ENCODE measurements around the gene TMUB2.

TMUB2 gene

GRCh38 chr17:44202756-44203155, 16.0 kb downstream of the TMUB2 start:
- no peak for DNase-seq (ENCODE audit: low read depth in 2 of 2)

GRCh38 chr17:44203731-44204440, 17.1 kb downstream of the TMUB2 start:
- no peak for DNase-seq (ENCODE audit: low read depth in 2 of 2)

GRCh38 chr17:44204441-44204882, 17.7 kb downstream of the TMUB2 start:
- no peak for DNase-seq (ENCODE audit: low read depth in 2 of 2)

GRCh38 chr17:44205962-44206824, 19.4 kb downstream of the TMUB2 start:
- no peak for DNase-seq (ENCODE audit: low read depth in 2 of 2)

GRCh38 chr17:44206825-44207155, 20.0 kb downstream of the TMUB2 start:
- DNase-seq (ENCODE audit: low read depth in 2 of 2) = no peak

- DNase-seq (ENCODE audit: low read depth in 2 of 2) = no peak
Observed at GRCh38 chr17:44207319-44207718, 20.5 kb downstream of the TMUB2 start.

GRCh38 chr17:44207743-44208142, 21.0 kb downstream of the TMUB2 start:
- DNase-seq (ENCODE audit: low read depth in 2 of 2) = no peak

GRCh38 chr17:44209786-44210341, 23.1 kb downstream of the TMUB2 start:
- DNase-seq (ENCODE audit: low read depth in 2 of 2) = peak; percentile 57 to 72

GRCh38 chr17:44210342-44211192, 23.8 kb downstream of the TMUB2 start:
- peak; percentile 83 to 91 for DNase-seq (ENCODE audit: low read depth in 2 of 2)

- no peak for DNase-seq (ENCODE audit: low read depth in 2 of 2)
Observed at GRCh38 chr17:44211281-44212265, 24.8 kb downstream of the TMUB2 start.

GRCh38 chr17:44212507-44213402, 26.0 kb downstream of the TMUB2 start:
- no peak for DNase-seq (ENCODE audit: low read depth in 2 of 2)

GRCh38 chr17:44213403-44214229, 26.8 kb downstream of the TMUB2 start:
- DNase-seq (ENCODE audit: low read depth in 2 of 2) = no peak

- DNase-seq (ENCODE audit: low read depth in 2 of 2) = no peak
Observed at GRCh38 chr17:44214230-44214494, 27.4 kb downstream of the TMUB2 start.

GRCh38 chr17:44214896-44215295, 28.1 kb downstream of the TMUB2 start:
- DNase-seq (ENCODE audit: low read depth in 2 of 2) = no peak

- no peak for DNase-seq (ENCODE audit: low read depth in 2 of 2)
Observed at GRCh38 chr17:44216173-44216572, 29.4 kb downstream of the TMUB2 start.

GRCh38 chr17:44216694-44217093, 29.9 kb downstream of the TMUB2 start:
- no peak for DNase-seq (ENCODE audit: low read depth in 2 of 2)

GRCh38 chr17:44217738-44218343, 31.1 kb downstream of the TMUB2 start:
- no peak for DNase-seq (ENCODE audit: low read depth in 2 of 2)

GRCh38 chr17:44218344-44219107, 31.8 kb downstream of the TMUB2 start:
- peak; percentile 77 to 81 for DNase-seq (ENCODE audit: low read depth in 2 of 2)
